ENCODE data around the gene PCYT1A.
A peak's percentile ranks its signal among the peaks of the same experiment; 100 is the strongest.
"Not testable (repeated sequence)": the region's sequence is repeated elsewhere in the genome, so short reads cannot be mapped to it uniquely, and the experiment has no call there.

PCYT1A gene

GRCh38 chr3:196263819-196264218 lies 23.7 kb downstream of the PCYT1A start:
- Mint-ChIP-seq H3K9me3 (no peaks in the 10 kb centered on the region), H3K27me3 (no peaks in the 10 kb centered on the region), H3K27ac (peak overlapping the region; percentile 35 to 59)

GRCh38 chr3:196260784-196261183 lies 26.7 kb downstream of the PCYT1A start:
- Mint-ChIP-seq H3K27ac (no peak overlapping the region), H3K27me3 (no peaks in the 10 kb centered on the region), H3K9me3 (no peaks in the 10 kb centered on the region), H3K4me1 (peaks cover 7% of the 10 kb centered on the region), H3K4me3 (no peak overlapping the region)
- DNase-seq, result no peak
- ATAC-seq, result no peak

More at GRCh38 chr3:196263819-196264218, 23.7 kb downstream of the PCYT1A start:
- Mint-ChIP-seq H3K4me3 (no peak overlapping the region), H3K4me1 (peaks cover 7% of the 10 kb centered on the region)
- ATAC-seq (no peak), DNase-seq (no peak)

- Mint-ChIP-seq H3K27ac (no peak overlapping the region), H3K4me3 (no peak overlapping the region), H3K9me3 (no peaks in the 10 kb centered on the region), H3K27me3 (no peaks in the 10 kb centered on the region), H3K4me1 (no peaks in the 10 kb centered on the region)
- DNase-seq, result no peak
- ATAC-seq, result no peak
Measured at GRCh38 chr3:196255776-196256175, 31.8 kb downstream of the PCYT1A start.

GRCh38 chr3:196254376-196255283 lies 32.9 kb downstream of the PCYT1A start:
- Mint-ChIP-seq H3K27ac (peak overlapping the region in 1 of 2 donors; percentile 1), H3K9me3 (no peaks in the 10 kb centered on the region), H3K4me1 (no peaks in the 10 kb centered on the region), H3K27me3 (no peaks in the 10 kb centered on the region), H3K4me3 (no peak overlapping the region)
- DNase-seq (no peak), ATAC-seq (no peak)

GRCh38 chr3:196251918-196252317 lies 35.6 kb downstream of the PCYT1A start:
- Mint-ChIP-seq H3K27ac (no peak overlapping the region), H3K27me3 (no peaks in the 10 kb centered on the region), H3K4me1 (no peaks in the 10 kb centered on the region), H3K9me3 (no peaks in the 10 kb centered on the region), H3K4me3 (no peak overlapping the region)
- DNase-seq (no peak), ATAC-seq (no peak)

- no peaks in the 10 kb centered on the region for H3K4me1 Mint-ChIP-seq
- no peaks in the 10 kb centered on the region for H3K9me3 Mint-ChIP-seq
- no peak for ATAC-seq
- H3K27me3 Mint-ChIP-seq, result no peaks in the 10 kb centered on the region
- no peak for DNase-seq
- H3K27ac Mint-ChIP-seq, result no peak overlapping the region
- no peak overlapping the region for H3K4me3 Mint-ChIP-seq
Measured at GRCh38 chr3:196246612-196247308, 40.8 kb downstream of the PCYT1A start.

- not testable (repeated sequence) for H3K27me3 Mint-ChIP-seq, H3K9me3 Mint-ChIP-seq, H3K4me3 Mint-ChIP-seq
Measured at GRCh38 chr3:196244166-196244565, 43.4 kb downstream of the PCYT1A start.

GRCh38 chr3:196241704-196242103 lies 45.8 kb downstream of the PCYT1A start:
- no peaks in the 10 kb centered on the region for H3K9me3 Mint-ChIP-seq
- peaks cover 9% of the 10 kb centered on the region for H3K4me1 Mint-ChIP-seq
- no peak for ATAC-seq
- H3K27me3 Mint-ChIP-seq, result no peaks in the 10 kb centered on the region
- no peak for DNase-seq
- no peak overlapping the region for H3K4me3 Mint-ChIP-seq
- no peak overlapping the region for H3K27ac Mint-ChIP-seq

More at GRCh38 chr3:196244166-196244565, 43.4 kb downstream of the PCYT1A start:
- not testable (repeated sequence) for ATAC-seq, DNase-seq, H3K4me1 Mint-ChIP-seq
- peak overlapping the region in 1 of 2 donors; percentile 63 for H3K27ac Mint-ChIP-seq

- DNase-seq (no peak), ATAC-seq (no peak)
- H3K27ac Mint-ChIP-seq, result no peak overlapping the region
- no peaks in the 10 kb centered on the region for H3K27me3 Mint-ChIP-seq
- H3K4me1 Mint-ChIP-seq, result peaks cover 17% of the 10 kb centered on the region
- no peak overlapping the region for H3K4me3 Mint-ChIP-seq
- no peaks in the 10 kb centered on the region for H3K9me3 Mint-ChIP-seq
Measured at GRCh38 chr3:196240424-196240823, 47.1 kb downstream of the PCYT1A start.

- H3K4me3 Mint-ChIP-seq, result no peak overlapping the region
- DNase-seq (no peak), ATAC-seq (no peak)
Measured at GRCh38 chr3:196238612-196239560, 48.6 kb downstream of the PCYT1A start.

GRCh38 chr3:196237203-196237602 lies 50.3 kb downstream of the PCYT1A start:
- no peak overlapping the region for H3K27ac Mint-ChIP-seq
- H3K9me3 Mint-ChIP-seq, result no peaks in the 10 kb centered on the region
- ATAC-seq (peak; percentile 49), DNase-seq (no peak)
- peaks cover 30% of the 10 kb centered on the region for H3K4me1 Mint-ChIP-seq
- H3K27me3 Mint-ChIP-seq, result no peaks in the 10 kb centered on the region
- no peak overlapping the region for H3K4me3 Mint-ChIP-seq

More at GRCh38 chr3:196238612-196239560, 48.6 kb downstream of the PCYT1A start:
- Mint-ChIP-seq H3K9me3 (no peaks in the 10 kb centered on the region), H3K27me3 (no peaks in the 10 kb centered on the region), H3K27ac (peak overlapping the region in 1 of 2 donors; percentile 30), H3K4me1 (peaks cover 17% of the 10 kb centered on the region)

GRCh38 chr3:196236223-196236622 lies 51.3 kb downstream of the PCYT1A start:
- Mint-ChIP-seq H3K27me3 (no peaks in the 10 kb centered on the region), H3K4me3 (no peak overlapping the region), H3K9me3 (no peaks in the 10 kb centered on the region), H3K4me1 (peaks cover 32% of the 10 kb centered on the region), H3K27ac (peak overlapping the region in 1 of 2 donors; percentile 60)
- DNase-seq, result no peak
- ATAC-seq, result no peak

GRCh38 chr3:196235452-196236122 lies 51.9 kb downstream of the PCYT1A start:
- H3K27ac Mint-ChIP-seq, result peak overlapping the region; percentile 20 to 44

GRCh38 chr3:196232882-196233251 lies 54.7 kb downstream of the PCYT1A start:
- DNase-seq (no peak), ATAC-seq (peak; percentile 62)
- H3K27me3 Mint-ChIP-seq, result peaks cover 4% of the 10 kb centered on the region
- no peak overlapping the region for H3K4me3 Mint-ChIP-seq
- H3K27ac Mint-ChIP-seq, result no peak overlapping the region
- H3K4me1 Mint-ChIP-seq, result peaks cover 32% of the 10 kb centered on the region
- no peaks in the 10 kb centered on the region for H3K9me3 Mint-ChIP-seq

More at GRCh38 chr3:196235452-196236122, 51.9 kb downstream of the PCYT1A start:
- H3K4me1 Mint-ChIP-seq, result peaks cover 32% of the 10 kb centered on the region
- no peak overlapping the region for H3K4me3 Mint-ChIP-seq
- H3K27me3 Mint-ChIP-seq, result no peaks in the 10 kb centered on the region
- ATAC-seq (peak; percentile 58), DNase-seq (no peak)
- H3K9me3 Mint-ChIP-seq, result no peaks in the 10 kb centered on the region

All from stimulated activated naive CD8-positive, alpha-beta T cell treated with anti-CD3 and anti-CD28 coated beads, Interleukin-15, amount 100 ng/mL, for 72 hours (primary cell).